Measurements from ENCODE around the gene PRELID1.
"Not testable (repeated sequence)": the region's sequence is repeated elsewhere in the genome, so short reads cannot be mapped to it uniquely, and the experiment has no call there.

PRELID1 gene

GRCh38 chr5:177336603-177337494 is 33.2 kb downstream of the PRELID1 start:
- no peak for DNase-seq

DNA sequence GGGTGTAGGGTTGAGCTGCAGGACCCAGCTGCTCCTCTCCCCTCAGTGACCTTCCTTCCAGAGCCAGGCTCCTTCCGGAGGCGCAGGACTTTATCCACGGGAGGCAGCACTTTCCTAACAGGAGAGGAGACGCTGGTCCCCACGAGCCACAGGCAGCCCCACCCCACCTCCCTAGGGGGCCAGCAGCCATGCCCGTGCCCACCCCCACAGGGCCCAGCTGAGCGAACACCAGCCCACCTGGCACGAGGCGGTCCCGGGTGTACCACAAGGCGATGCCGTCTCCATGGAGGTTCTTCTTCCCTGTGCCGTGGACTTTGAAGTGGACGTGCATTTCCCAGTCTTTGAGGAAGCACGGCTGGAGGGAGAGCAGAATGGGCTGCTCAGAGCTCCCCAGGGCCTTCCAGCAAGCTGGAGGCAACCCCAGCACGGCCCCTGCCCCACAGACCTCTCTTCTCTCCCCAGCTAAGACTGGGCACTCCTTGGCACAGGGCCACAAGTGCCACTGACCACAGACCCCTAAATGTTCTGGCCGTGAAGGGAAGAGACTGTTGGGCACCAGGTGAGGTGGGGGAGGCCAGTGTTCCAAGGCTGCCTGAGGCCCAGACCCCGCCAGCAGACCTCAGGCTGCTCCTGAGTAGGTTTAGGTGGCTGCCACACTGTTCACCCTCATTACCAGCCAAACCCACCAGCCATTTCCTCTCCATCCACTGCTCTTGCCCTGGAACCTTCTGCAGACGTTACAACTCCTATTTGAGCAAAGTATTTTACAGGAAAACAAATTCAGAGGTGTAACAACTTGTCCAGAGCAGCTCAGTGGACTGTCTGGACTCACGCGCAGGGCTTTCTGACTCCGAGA is 34.9 kb downstream of the PRELID1 start:
- DNase-seq: no peak

- no peak for DNase-seq
Measured at GRCh38 chr5:177339107-177339638, 35.6 kb downstream of the PRELID1 start.

GRCh38 chr5:177343000-177343399 is 39.4 kb downstream of the PRELID1 start:
- DNase-seq: not testable (repeated sequence)

- no peak for DNase-seq
Measured at GRCh38 chr5:177343777-177344176, 40.2 kb downstream of the PRELID1 start.

GRCh38 chr5:177344891-177345290 is 41.3 kb downstream of the PRELID1 start:
- no peak for DNase-seq

DNA sequence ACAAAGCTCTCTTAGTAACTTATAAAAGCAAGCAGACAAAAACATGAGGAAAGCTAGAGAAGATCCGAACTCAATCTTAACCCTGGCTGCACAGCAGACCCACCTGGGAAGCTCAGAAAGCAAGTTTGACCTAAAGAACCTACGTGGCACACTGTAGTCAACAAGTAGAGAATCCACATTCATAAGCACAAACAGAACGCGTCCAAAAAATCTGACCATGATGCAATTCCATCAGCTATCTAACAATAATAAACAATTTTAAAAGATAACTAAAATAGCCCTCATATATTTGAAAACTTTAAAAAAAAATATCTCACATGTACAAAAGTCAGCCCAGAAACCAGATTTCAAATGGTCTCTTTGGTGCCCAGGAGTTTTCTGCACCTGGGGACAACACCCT is 43.2 kb downstream of the PRELID1 start:
- DNase-seq: no peak

DNA sequence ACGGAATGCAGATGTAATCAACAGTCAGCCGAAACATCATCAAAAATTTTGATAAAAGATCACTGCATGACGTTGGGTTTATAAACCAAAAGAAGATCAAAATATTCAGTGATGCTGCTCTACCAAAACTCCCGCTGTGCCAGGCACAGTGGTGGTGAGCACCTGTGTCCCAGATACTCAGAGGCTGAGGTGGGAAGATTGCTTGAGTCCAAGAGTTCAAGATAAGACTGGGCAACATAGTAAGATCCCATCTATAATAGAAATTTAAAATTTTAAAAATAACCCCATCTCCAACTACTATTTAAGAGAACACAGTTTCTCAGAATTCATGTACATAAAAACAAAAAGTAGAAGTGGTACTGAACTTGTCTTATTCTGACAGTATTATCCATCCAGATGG is 44.1 kb downstream of the PRELID1 start:
- no peak for DNase-seq

DNA sequence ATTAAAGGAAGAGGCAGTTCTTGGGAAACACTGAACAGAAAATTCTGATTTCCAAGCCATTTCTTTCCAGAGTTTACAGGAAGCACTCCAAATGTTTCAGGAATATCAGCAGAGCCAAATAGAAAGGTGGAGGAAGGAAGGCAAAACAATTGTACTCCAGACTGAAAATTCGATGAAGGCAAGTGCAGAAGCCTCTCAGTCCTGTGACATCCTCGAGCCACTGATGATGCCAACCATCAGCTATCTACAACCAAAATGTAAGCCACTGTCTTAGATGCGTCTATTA is 45.7 kb downstream of the PRELID1 start:
- DNase-seq: no peak

GRCh38 chr5:177349762-177350161 is 46.2 kb downstream of the PRELID1 start:
- no peak for DNase-seq

DNA sequence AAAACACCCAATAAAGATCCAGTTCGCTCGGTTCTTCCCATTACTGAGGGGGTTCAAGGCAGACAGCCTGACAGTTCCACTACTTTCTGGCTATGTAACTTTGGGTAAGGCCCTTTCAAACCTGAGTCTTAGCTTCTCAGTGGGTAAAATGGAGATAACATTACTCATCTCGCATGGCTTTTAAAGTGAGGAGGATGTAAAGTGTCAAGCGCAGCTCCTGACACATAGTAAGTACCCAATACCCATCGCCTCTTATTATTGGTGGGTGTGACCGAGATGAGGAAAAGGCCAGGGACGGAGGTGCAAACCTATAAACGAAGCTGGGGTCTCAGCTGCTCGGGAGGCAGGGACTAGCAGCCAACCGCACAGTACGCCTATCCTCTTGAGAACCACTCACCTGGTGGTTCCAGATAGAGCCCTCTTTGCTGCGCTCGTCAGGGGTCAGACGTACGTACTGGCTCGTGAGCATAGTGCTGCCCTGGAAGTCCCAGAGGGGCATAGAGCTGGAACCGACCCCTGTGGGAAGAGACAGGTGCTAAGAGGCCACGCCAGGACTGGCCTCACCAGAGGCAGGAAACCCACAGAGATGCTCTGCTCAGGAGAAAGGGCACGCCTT is 47.3 kb downstream of the PRELID1 start:
- no peak for DNase-seq

- peak; percentile 86 for DNase-seq
Measured at GRCh38 chr5:177351392-177352329, 48.1 kb downstream of the PRELID1 start, which contains the start of gene LMAN2. Gene LMAN2 (minus strand): TSS chr5:177351668. CDS start chr5:177351647, 21 bp downstream.

DNA sequence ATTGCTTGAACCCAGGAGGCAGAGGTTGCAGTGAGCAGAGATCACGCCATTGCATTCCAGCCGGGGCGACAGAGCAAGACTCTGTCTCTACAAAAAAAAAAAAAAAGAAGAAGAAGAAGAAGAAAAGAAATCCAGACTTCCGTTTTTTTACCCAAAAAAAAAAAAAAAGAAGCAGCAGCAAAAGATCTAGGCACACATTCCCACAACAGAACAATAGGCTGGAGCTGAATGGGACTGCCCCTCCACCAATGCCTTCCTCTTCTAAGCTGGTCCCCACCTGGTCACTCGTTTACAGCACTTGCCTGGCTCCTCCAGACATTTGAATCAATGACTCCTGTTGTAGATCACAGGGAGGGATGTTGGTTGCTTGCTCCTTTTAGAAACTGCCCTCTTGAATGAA is 49.5 kb downstream of the PRELID1 start:
- no peak for DNase-seq

- no peak for DNase-seq
Measured at GRCh38 chr5:177354256-177354655, 50.7 kb downstream of the PRELID1 start.

GRCh38 chr5:177354711-177355110 is 51.1 kb downstream of the PRELID1 start:
- DNase-seq: no peak

DNA sequence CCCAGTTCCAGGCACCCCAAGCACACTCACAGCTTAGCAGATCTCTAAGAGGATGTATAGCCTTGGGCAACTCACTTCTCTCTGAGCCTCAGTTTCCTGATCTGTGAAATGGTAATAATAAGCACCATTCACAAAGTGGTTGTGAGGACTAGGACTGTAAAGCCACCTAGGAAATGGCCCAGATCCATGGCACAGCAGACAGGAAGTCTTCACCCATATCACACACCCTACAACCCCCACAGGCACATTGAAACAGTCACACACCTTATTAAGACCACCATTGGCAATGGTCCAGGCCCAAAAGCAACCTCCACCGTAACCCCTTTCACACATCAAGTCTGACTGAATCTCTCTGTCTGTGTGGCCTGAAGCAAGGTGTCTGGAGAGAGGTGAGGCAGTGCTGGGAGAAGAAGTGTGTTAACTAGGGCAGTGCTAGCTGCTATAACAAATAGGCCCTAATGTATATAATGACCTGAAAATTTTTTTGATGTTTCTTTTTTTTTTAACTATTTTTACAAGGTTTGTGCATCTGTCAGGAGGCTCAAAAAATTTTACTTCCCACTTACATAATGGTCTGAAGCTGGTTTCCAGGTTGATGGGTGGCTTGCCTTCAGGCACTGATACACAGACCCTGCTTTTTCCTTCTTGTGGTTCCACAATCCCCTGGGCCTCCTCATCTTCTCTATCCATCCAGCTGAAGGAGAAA is 51.7 kb downstream of the PRELID1 start:
- DNase-seq: no peak

GRCh38 chr5:177355868-177356168 is 52.2 kb downstream of the PRELID1 start:
- no peak for DNase-seq
